ENCODE measurements around the gene BRK1.
"Not testable (repeated sequence)": the region's sequence is repeated elsewhere in the genome, so short reads cannot be mapped to it uniquely, and the experiment has no call there.

Gene BRK1

DNA sequence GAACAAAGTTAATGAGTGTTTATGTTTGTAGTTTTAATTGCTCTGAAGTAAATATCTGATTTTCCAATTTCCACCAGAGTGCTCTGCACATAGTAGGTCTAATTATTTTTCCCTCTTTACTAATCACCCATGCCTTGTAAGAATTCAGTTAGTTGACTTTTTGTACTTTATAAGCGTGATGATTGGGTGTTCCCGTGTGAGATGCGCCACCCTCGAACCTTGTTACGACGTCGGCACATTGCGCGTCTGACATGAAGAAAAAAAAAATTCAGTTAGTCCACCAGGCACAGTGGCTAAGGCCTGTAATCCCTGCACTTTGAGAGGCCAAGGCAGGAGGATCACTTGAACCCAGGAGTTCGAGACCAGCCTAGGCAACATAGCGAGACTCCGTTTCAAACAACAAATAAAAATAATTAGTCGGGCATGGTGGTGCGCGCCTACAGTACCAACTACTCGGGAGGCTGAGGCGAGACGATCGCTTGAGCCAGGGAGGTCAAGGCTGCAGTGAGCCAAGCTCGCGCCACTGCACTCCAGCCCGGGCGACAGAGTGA lies 25.6 kb downstream of the BRK1 start:
- no peak for DNase-seq (ENCODE audit: low read depth)
- H3K4me3 ChIP-seq (ENCODE audit: low read depth, low read length): peak overlapping the region; percentile 74

DNA sequence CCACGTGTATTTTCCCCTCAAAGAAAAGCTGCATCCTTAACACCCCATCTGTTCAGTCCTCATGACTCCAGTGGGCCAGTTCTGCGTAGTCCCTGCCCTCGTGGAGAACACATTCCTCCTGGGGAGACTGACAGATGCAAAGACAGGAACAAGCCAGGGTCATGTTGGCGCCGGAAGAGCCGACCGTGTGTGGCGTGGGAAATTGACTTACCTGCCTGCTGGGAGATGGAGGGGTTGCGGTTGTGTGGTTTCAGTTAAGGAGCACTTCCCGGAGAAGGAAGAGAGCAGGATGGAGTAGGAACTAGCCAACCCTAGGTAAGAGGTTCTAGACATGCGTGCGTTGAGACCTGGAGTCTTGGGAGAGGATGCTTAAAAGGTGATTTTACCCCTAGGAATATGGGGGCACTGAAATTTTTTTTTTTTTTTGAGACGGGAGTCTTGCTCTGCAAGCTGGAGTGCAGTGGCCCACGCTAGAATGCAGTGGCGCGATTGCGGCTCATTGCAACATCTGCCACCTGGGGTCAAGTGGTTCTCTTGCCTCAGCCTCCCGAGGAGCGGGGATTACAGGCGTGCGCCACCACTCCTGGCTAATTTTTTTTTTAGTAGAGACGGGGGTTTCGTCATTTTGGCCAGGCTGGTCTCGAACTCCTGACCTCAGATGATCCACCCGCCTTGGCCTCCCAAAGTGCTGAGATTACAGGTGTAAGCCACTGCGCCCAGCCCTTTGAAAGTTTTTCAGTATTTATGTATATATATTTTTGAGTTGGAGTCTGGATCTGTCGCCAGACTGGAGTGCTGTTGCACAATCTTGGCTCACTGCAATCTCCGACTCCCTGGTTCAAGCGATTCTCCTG lies 27.5 kb downstream of the BRK1 start:
- no peak for DNase-seq (ENCODE audit: low read depth)
- peak overlapping the region; percentile 74 for H3K4me3 ChIP-seq (ENCODE audit: low read depth, low read length)

DNA sequence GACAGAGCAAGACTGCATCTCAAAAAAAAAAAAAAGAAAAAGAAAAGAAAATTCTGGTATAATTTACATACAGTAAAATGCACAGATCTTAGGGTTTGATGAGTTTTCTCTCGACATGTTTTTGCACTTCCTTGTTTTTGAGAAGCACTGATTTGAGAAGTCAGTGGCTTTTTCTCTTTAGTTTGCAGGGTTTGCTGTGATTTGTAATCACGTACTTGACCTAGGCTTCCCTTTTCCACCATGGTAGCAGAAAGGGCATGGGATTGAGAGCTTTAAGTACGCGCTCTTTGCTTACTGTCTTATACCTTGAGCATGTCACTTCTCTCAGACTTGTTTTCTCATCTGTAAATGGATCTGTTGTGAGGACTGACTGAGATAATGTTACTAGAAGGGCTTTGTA lies 30.2 kb downstream of the BRK1 start:
- no peak for DNase-seq (ENCODE audit: low read depth)
- no peak overlapping the region for H3K4me3 ChIP-seq (ENCODE audit: low read depth, low read length)

DNA sequence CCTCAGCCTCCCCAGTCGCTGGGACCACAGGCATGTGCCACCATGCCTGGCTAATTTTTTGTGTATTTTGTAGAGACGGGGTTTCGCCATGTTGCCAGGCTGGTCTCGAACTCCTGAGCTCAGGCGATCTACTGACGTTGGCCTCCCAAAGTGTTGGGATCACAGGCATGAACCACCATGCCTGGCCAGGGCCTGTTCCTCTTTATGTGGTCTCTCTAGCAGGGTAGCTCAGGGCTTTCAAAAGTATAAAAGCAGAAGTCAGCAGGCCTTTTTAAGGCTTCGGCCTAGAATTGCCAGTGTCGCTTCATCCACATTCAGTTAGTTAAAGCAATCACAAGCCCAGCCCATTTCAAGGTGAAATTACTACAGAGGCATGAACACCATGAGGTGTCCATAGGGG lies 33.8 kb downstream of the BRK1 start:
- DNase-seq (ENCODE audit: low read depth): no peak
- H3K4me3 ChIP-seq (ENCODE audit: low read depth, low read length): no peak overlapping the region

DNA sequence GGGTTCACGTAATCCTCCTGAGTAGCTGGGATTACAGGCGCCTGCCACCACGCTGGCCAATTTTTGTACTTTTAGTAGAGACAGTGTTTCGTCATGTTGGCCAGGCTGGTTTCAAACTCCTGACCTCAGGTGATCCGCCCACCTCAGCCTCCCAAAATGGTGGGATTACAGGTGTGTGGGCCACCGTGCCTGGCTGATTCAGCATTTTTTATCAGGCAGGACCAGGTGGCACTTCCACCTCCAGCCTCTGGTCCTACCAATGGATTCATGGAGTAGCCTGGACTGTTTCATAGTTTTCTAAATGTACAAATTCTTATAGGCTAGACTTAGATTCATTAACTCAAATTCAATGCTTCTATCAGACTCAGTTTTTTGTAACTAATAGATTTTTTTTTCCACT lies 35.5 kb downstream of the BRK1 start:
- no peak overlapping the region for H3K4me3 ChIP-seq (ENCODE audit: low read depth, low read length)
- no peak for DNase-seq (ENCODE audit: low read depth)

DNA sequence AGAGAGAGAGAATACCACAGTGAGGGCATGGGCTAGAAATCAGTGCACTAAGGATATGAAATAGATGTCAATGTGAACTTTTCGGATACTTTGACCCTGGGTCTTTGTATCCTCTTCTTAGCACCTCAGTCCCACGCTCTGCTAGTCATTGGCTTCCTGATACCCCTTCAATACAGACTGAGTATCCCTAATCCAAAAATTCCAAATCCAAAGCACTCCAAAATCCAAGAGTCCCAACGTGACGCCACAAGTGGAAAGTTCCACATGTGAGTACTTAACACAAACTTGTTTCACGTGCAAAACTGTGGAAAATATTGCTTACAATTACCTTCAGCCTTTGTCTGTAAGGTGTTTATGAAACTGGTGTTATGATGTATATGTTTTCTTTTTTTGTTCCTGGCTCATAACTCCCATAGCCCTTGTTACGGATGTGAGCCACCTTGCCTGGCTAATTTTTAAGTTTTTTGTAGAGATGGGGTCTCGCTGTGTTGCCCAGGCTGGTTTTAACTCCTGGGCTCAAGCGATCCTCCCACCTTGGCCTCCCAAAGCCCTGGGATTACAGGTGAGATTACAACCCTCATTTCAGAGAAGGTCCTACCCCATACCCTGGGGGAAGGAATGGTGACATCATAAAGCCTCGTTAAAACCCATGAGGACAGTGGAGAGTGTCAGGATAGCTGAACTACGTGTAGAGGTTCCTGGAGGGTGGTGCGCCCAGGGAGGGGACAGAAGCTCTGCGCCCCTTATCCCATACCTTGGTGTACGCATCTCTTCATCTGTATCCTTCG lies 39.1 kb downstream of the BRK1 start:
- H3K4me3 ChIP-seq (ENCODE audit: low read depth, low read length): no peak overlapping the region

DNA sequence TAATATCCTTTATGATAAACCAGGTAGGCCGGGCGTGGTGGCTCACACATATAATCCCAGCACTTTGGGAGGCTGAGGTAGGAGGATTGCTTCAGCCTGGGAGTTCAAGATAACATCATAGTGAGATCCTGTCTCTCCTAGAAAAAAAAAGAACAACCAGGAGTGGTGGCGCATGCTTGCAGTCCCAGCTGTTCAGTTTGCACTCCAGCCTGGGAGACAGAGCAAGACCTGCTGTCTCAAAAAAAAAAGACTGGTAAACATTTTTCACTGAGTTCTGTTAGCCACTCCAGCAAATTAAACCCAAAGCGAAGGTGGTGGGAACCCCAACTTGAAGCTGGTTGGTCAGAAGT lies 39.6 kb downstream of the BRK1 start:
- H3K4me3 ChIP-seq (ENCODE audit: low read depth, low read length): no peak overlapping the region
- no peak for DNase-seq (ENCODE audit: low read depth)

More for the DNA sequence above, 39.1 kb downstream of the BRK1 start:
- no peak for DNase-seq (ENCODE audit: low read depth)

DNA sequence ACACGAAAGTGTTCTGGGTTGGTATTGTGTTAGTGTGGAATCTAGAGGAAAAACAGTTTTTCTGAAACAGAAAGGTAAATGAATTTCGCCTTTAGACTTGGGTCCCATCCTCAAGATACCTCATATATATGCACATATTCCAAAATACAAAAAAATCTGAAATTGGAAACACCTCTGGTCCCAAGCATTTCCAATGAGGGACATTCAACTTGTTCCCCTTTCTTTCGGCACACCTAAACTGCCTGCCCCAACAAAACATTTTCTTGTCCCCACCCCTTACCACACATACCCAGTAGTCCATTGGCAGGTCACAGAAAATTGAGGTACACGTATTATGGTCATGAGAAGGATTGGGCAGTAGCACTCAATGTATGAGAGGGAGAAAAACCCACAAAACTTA lies 40.2 kb downstream of the BRK1 start:
- no peak for DNase-seq (ENCODE audit: low read depth)

DNA sequence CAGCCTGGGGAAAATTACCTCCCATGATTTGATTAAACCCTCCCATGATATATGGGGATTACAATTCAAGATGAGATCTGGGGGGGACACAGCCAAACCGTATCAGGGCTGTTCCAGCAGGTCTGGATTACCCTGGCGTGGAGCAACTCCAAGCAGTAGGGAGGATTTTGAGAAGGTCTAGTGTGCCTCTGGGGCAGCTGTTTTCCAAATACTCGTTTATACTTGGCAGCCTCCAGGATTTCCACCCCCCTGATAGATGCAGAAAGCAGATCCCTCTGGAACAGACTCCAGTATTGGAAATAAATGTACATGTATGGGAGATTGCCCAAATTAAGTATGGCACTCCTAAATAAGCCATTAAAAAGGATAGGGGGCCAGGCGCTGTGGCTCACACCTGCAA lies 41.6 kb downstream of the BRK1 start:
- H3K4me3 ChIP-seq (ENCODE audit: low read depth, low read length): no peak overlapping the region
- DNase-seq (ENCODE audit: low read depth): no peak

More for the DNA sequence above, 40.2 kb downstream of the BRK1 start:
- H3K4me3 ChIP-seq (ENCODE audit: low read depth, low read length): no peak overlapping the region

DNA sequence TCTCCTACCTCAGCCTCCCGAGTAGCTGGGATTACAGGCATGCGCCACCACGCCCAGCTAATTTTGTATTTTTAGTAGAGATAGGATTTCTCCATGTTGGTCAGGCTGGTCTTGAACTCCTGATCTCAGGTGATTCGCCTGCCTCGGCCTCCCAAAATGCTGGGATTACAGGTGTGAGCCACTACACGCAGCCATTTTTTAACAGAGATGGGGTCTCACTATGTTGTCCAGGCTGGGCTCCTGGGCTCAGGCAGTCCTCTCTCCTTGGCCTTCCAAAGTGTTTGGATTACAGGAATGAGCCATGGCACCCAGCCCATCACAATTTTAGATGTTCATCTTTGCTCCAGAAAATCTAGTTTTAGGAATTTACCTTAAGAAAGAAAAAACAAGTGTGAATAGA lies 43.1 kb downstream of the BRK1 start:
- not testable (repeated sequence) for H3K4me3 ChIP-seq (ENCODE audit: low read depth, low read length); DNase-seq (ENCODE audit: low read depth)

DNA sequence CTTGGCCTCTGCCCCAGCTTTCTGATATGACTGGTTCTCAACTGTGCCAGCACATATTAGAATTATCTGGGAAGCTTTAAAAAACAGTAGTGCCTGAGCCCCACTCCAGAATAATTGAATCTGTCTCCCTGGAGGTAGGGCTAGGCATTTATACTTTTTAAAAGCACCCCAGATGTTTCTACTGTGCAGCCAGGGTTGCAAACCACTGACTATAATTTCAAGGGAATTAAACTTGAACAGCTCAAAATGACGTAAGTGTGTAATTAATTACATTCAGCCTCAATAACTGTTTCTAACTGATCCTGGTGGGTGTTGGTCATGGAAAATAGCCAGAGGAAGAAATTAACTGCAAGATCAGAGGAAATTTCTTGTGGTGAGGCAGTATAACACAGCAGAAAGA lies 44.9 kb downstream of the BRK1 start:
- DNase-seq (ENCODE audit: low read depth): no peak
- H3K4me3 ChIP-seq (ENCODE audit: low read depth, low read length): no peak overlapping the region

DNA sequence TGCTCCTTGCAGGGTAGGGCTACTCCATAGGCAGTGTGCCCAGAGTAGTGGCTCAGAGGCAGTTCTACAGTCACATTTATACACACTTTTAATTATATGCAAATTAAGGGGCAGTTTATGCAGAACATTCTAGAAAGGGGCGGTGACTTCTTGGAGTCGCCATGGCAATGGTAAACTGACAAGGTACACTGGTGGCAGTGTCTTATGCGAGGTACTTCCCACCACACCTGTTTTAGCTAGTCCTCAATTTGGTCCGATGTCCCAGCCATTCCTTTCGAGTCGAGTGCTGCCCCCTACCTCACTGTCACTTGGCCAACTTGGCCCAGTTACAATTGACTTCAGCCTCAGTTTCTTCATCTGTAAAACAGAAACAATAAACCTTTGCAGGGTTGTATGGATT lies 45.5 kb downstream of the BRK1 start:
- no peak for DNase-seq (ENCODE audit: low read depth)
- H3K4me3 ChIP-seq (ENCODE audit: low read depth, low read length): no peak overlapping the region

DNA sequence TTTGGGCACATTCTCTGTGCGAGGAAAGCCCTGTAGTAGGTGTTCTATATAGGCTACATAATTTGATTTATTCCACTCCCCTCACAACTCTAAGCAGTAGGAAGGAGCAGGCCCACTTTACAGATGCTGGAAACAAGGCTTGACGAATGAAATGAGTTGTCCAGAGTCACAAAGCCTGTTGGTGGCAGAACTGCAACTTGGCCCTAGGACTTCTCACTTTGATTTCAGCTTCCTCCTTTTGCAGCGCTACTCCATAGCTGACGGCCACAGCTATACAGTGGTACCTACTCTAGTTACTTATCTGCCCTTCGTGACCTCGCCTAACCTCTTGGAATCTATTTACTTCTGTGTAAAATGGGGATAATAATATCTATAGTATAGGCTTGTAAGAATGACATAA lies 46.7 kb downstream of the BRK1 start:
- no peak for DNase-seq (ENCODE audit: low read depth)
- no peak overlapping the region for H3K4me3 ChIP-seq (ENCODE audit: low read depth, low read length)

DNA sequence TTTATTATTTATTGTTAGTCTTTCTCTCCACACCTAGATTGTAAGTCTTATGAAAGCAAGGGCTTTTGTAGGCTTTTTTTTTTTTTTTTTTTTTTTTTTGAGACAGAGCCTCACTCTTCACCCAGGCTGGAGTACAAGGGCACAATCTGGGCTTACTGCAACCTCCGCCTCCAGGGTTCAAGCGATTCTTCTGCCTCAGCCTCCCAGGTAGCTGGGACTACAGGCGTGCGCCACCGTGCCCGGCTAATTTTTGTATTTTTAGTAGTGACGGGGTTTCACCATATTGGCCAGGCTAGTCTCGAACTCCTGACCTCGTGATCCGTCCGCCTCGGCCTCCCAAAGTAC lies 48.7 kb downstream of the BRK1 start:
- DNase-seq (ENCODE audit: low read depth): not testable (repeated sequence)
- H3K4me3 ChIP-seq (ENCODE audit: low read depth, low read length): peak overlapping the region; percentile 87

DNA sequence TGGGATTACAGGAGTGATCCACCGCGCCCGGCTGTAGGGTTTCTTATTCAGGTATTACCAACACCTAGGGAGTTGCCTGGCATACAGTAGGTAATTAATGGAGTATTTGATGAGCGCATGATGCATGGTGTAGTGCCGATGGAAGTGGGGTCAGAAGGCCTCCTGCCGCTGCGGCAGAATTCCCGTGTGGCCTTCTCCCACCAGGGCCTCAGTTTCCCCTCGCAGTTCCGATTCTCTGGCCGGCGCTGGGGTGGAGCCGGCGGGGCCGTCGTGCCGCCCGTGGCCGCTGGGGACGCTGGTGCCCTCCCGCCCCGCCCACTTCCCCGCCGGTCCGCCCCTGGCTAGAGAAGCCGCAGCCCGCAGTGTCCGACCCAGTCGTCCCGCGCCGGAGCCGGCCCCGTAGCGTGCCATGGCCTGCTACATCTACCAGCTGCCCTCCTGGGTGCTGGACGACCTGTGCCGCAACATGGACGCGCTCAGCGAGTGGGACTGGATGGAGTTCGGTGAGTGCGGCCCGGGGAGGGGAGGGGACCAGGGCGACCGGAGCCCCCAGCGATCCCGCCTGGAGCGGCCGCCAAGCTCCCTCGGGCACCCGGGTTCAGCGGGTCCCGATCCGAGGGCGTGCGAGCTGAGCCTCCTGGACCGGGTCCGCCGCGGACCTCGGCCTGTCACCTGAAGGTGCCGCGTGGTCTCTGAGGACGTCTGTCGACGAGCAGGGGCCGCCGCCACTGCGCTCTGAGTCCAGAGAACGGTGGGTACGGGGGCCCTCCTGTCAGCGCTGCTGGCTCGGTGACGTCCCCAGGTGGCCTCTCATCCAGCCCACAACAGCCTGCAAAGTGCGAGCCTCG lies 49.3 kb downstream of the BRK1 start, which contains the start of gene IRAK2:
Gene IRAK2, plus strand, starts transcription at position 374 of the 848 bp plus-strand sequence. Its CDS starts 36 bp downstream, at position 410.
- DNase-seq (ENCODE audit: low read depth): peak; percentile 8
- H3K4me3 ChIP-seq (ENCODE audit: low read depth, low read length): peak within 1 kb of the TSS; percentile 87

DNA sequence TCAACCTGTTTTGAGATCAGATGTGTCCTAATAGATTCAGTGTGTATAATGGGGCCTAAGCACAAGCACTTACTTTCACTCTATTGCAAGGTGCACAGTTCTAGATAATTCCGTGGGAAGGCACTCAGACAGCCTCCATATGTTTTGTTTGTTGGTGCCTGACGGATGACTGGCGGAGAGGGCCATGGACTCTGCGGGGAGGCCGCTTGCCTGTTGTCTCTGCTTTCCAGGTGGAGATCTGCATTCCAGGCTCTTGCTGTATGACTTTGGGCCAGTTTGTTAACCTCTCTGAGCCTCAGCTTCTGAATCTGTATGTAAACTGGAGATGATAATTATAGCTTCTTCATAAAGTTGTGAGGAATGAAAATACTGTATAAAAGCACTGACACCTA lies 50.7 kb downstream of the BRK1 start:
- no peak for DNase-seq (ENCODE audit: low read depth)
- H3K4me3 ChIP-seq (ENCODE audit: low read depth, low read length): no peak overlapping the region

DNA sequence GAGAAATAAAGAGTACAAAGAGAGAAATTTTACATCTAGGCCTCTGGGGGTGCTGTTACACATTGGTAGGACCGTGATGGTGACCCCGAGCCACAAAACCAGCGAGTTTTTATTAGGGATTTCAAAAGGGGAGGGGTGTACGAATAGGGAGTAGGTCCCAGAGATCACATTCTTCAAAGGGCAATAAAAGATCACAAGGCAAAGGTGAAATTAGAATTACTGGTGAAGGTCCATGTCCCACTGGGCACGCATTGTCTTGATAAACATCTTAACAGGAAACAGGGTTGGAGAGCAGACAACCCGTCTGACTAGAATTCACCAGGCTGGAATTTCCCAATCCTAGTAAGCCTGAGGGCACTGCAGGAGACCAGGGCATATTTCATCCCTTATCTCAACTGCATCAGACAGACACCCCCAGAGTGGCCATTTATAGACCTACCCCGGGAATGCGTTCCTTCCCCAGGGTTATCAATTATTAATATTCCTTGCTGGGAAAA lies 53.6 kb downstream of the BRK1 start:
- DNase-seq (ENCODE audit: low read depth): no peak
- H3K4me3 ChIP-seq (ENCODE audit: low read depth, low read length): no peak overlapping the region

DNA sequence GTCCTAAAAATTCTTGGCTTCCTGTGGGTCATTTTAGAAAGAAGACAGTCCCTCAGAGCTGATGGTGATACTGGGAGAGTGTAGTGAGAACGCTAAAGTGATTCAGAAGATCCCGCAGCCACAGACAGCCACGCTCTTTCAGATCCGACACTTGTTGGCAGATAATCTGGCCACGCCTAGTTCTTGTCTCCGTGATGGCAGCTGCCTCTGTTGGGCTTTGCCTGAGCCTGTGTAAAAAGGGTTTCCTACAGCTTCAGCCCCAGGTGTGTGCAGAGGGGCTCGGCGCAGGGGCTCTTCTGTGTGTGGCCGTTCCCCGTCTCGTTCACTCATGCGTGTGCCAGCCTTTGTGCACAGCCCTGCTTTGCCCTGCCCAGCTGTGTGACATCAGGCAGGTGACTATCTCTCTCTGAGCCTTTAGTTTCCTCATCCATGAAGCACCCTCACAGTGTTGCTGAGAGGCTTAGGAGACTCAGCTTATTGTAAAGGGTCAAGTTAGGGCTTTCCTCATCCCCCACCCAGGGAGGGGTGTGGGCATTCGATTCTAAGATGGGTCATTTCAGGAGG lies 55.5 kb downstream of the BRK1 start:
- H3K4me3 ChIP-seq (ENCODE audit: low read depth, low read length): no peak overlapping the region
- no peak for DNase-seq (ENCODE audit: low read depth)
